Measurements from ENCODE around the gene SLC19A3. TPM values are rescaled to one million over a fixed set of nuclear protein-coding genes. Genes with fewer than 3 reads are reported as not detected.

Gene SLC19A3
- total RNA-seq, 1 experiment from 2014 or later = 0.26 TPM

GRCh38 chr2:227720680-227721079 is 2.9 kb upstream of the SLC19A3 start:
- no peak overlapping the region for H3K27ac ChIP-seq (ENCODE audit: low read length)
- no peaks in the 10 kb centered on the region for H3K9me2 ChIP-seq (replicated peaks; ENCODE audit: low read length)
- no TSS peak for BruUV-seq (replicated peaks)
- DNase-seq = no peak
- ATAC-seq = no peak
- H3K4me2 ChIP-seq (ENCODE audit: low read length) = no peak overlapping the region
- H2AFZ ChIP-seq (ENCODE audit: low read length) = no peak overlapping the region
- H3K36me3 ChIP-seq (ENCODE audit: low read depth, low read length) = no peaks in the 10 kb centered on the region
- H3K4me1 ChIP-seq (ENCODE audit: insufficient read depth, low read length) = no peaks in the 10 kb centered on the region
- no peaks in the 10 kb centered on the region for H3K27me3 ChIP-seq (ENCODE audit: low read length)
- intact Hi-C loops (cut with micrococcal nuclease) = no loop called here
- no peaks in the 10 kb centered on the region for H3K79me2 ChIP-seq (ENCODE audit: low read length)
- H3F3A ChIP-seq (ENCODE audit: low read length, unreplicated experiment) = no peaks in the 10 kb centered on the region
- H3K9ac ChIP-seq (ENCODE audit: low read length) = no peak overlapping the region
- H4K20me1 ChIP-seq (ENCODE audit: low read length) = no peaks in the 10 kb centered on the region
- no peaks in the 10 kb centered on the region for H3K9me3 ChIP-seq (ENCODE audit: low read length)
- ChIA-PET POLR2A (ENCODE audit: unreplicated experiment) (no interaction called here), CTCF (no interaction called here)
- TF ChIP-seq EZH2phosphoT487 (IDR thresholded peaks at IDR 0.05; ENCODE audit: borderline replicate concordance, low read length) (no peak), EZH2 (IDR thresholded peaks at IDR 0.05; ENCODE audit: low read length, unreplicated experiment) (no peak), CTCF (conservative IDR thresholded peaks at IDR 0.05; ENCODE audit: low read depth, low read length) (no peak)
- no peak overlapping the region for H3K4me3 ChIP-seq (ENCODE audit: low read length)

GRCh38 chr2:227719641-227720040 is 1.8 kb upstream of the SLC19A3 start:
- ATAC-seq (no peak), DNase-seq (no peak)
- CTCF ChIA-PET = no interaction called here
- TF ChIP-seq CTCF (conservative IDR thresholded peaks at IDR 0.05; ENCODE audit: low read depth, low read length) (no peak), EZH2phosphoT487 (IDR thresholded peaks at IDR 0.05; ENCODE audit: borderline replicate concordance, low read length) (no peak), EZH2 (IDR thresholded peaks at IDR 0.05; ENCODE audit: low read length, unreplicated experiment) (no peak)
- H3K36me3 ChIP-seq (ENCODE audit: low read depth, low read length) = no peaks in the 10 kb centered on the region
- POLR2A ChIA-PET (ENCODE audit: unreplicated experiment) = no interaction called here
- H3K27ac ChIP-seq (ENCODE audit: low read length) = no peak overlapping the region
- H3K79me2 ChIP-seq (ENCODE audit: low read length) = no peaks in the 10 kb centered on the region
- no peak overlapping the region for H3K4me2 ChIP-seq (ENCODE audit: low read length)
- no peak overlapping the region for H3K4me3 ChIP-seq (ENCODE audit: low read length)
- intact Hi-C loops (cut with micrococcal nuclease) = no loop called here
- BruUV-seq (replicated peaks) = no TSS peak
- H3K9me3 ChIP-seq (ENCODE audit: low read length) = no peaks in the 10 kb centered on the region
- no peaks in the 10 kb centered on the region for H3K9me2 ChIP-seq (replicated peaks; ENCODE audit: low read length)
- no peaks in the 10 kb centered on the region for H4K20me1 ChIP-seq (ENCODE audit: low read length)
- H3K27me3 ChIP-seq (ENCODE audit: low read length) = no peaks in the 10 kb centered on the region
- no peaks in the 10 kb centered on the region for H3F3A ChIP-seq (ENCODE audit: low read length, unreplicated experiment)
- no peaks in the 10 kb centered on the region for H3K4me1 ChIP-seq (ENCODE audit: insufficient read depth, low read length)
- no peak overlapping the region for H2AFZ ChIP-seq (ENCODE audit: low read length)
- H3K9ac ChIP-seq (ENCODE audit: low read length) = no peak overlapping the region

- Histone ChIP-seq H3K79me2 (ENCODE audit: low read length) (no peaks in the 10 kb centered on the region), H3K9me3 (ENCODE audit: low read length) (no peaks in the 10 kb centered on the region), H3F3A (ENCODE audit: low read length, unreplicated experiment) (no peaks in the 10 kb centered on the region), H3K4me2 (ENCODE audit: low read length) (no peak overlapping the region), H3K4me3 (ENCODE audit: low read length) (no peak overlapping the region), H3K9me2 (replicated peaks; ENCODE audit: low read length) (no peaks in the 10 kb centered on the region), H4K20me1 (ENCODE audit: low read length) (no peaks in the 10 kb centered on the region), H3K27ac (ENCODE audit: low read length) (no peak overlapping the region), H2AFZ (ENCODE audit: low read length) (no peak overlapping the region), H3K9ac (ENCODE audit: low read length) (no peak overlapping the region), H3K36me3 (ENCODE audit: low read depth, low read length) (no peaks in the 10 kb centered on the region), H3K4me1 (ENCODE audit: insufficient read depth, low read length) (no peaks in the 10 kb centered on the region), H3K27me3 (ENCODE audit: low read length) (no peaks in the 10 kb centered on the region)
- intact Hi-C loops (cut with micrococcal nuclease) = no loop called here
- TF ChIP-seq EZH2 (IDR thresholded peaks at IDR 0.05; ENCODE audit: low read length, unreplicated experiment) (no peak), CTCF (conservative IDR thresholded peaks at IDR 0.05; ENCODE audit: low read depth, low read length) (no peak), EZH2phosphoT487 (IDR thresholded peaks at IDR 0.05; ENCODE audit: borderline replicate concordance, low read length) (no peak)
- BruUV-seq (replicated peaks) = no TSS peak
- ChIA-PET CTCF (no interaction called here), POLR2A (ENCODE audit: unreplicated experiment) (no interaction called here)
- DNase-seq = no peak
- ATAC-seq = no peak
Measured at GRCh38 chr2:227716501-227716900, 1.3 kb downstream of the SLC19A3 start.
